ENCODE data around the gene ATP8A2. TPM values are rescaled to one million over a fixed set of nuclear protein-coding genes. Genes with fewer than 3 reads are reported as not detected.
"Not testable (repeated sequence)": the region's sequence is repeated elsewhere in the genome, so short reads cannot be mapped to it uniquely, and the experiment has no call there.

Gene ATP8A2
- total RNA-seq, 1 donor from 2014 or later, result 0.16 TPM

DNA sequence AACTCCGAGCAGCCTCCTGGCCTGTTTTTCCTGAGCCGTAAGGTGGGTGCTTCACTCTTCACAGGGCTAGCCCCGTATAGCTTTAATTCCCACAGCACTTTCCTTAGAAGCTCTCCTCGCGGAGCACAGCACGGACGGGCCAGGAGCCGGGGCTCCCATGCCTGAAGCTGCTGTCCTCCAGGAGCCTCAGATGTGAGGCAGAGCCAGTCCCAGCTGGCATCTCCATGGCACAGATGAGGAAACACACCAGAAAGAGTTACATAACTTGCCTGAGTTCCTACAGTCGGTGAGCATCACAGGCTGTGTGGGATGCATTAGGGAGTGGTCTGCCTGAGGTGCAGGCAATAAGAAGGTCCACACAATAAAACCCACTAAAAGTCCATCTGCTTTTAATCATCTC is 118.5 kb downstream of the ATP8A2 start:
- Mint-ChIP-seq H3K27ac (no peak overlapping the region), H3K4me1 (ENCODE audit: low read depth) (no peaks in the 10 kb centered on the region), H3K9me3 (no peaks in the 10 kb centered on the region), H3K27me3 (ENCODE audit: low read depth) (peaks cover 2% of the 10 kb centered on the region), H3K36me3 (ENCODE audit: low read depth) (no peaks in the 10 kb centered on the region), H3K4me3 (ENCODE audit: low read depth) (no peak overlapping the region)
- no peak for DNase-seq (ENCODE audit: low spot score)
- intact Hi-C loops (cut with micrococcal nuclease), result no loop called here

DNA sequence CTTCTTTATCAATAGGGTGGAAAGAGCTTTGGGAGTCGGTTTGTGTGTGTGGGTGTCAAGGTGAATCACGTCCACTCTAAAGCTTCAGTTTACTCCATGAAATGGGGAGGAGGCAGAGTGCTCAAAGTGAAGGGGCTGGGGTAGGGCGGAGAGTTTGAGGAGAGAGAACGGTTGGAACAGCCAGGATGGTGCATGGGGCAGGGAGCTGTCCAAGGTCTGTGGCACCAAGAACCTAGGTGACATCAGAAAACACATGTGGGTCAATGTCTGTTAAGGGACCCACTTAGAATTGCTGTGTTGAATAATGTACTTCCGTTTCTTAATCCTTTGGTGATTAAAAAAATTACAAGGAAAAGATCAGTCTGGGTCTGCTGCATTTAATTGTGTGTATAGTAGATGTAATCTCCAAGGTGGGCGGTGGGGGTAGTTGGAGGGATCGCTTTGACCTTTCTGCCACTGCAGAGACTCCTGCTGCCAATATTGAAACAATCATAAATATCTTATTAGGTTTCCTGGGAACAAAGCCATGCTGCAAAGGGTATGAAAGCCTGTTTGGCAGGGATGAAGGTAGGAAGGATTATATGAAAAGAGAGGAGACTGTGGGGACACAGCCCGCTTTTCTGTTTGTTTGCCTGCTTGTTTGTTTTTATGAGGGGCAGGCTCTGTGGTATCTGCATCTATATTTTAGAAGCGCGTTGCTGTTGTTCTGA is 122.3 kb downstream of the ATP8A2 start:
- H3K36me3 Mint-ChIP-seq (ENCODE audit: low read depth), result no peaks in the 10 kb centered on the region
- no peaks in the 10 kb centered on the region for H3K4me1 Mint-ChIP-seq (ENCODE audit: low read depth)
- no peak overlapping the region for H3K4me3 Mint-ChIP-seq (ENCODE audit: low read depth)
- H3K27ac Mint-ChIP-seq, result no peak overlapping the region
- H3K9me3 Mint-ChIP-seq, result no peaks in the 10 kb centered on the region
- DNase-seq (ENCODE audit: low spot score), result no peak
- no peaks in the 10 kb centered on the region for H3K27me3 Mint-ChIP-seq (ENCODE audit: low read depth)
- intact Hi-C loops (cut with micrococcal nuclease), result no loop called here

DNA sequence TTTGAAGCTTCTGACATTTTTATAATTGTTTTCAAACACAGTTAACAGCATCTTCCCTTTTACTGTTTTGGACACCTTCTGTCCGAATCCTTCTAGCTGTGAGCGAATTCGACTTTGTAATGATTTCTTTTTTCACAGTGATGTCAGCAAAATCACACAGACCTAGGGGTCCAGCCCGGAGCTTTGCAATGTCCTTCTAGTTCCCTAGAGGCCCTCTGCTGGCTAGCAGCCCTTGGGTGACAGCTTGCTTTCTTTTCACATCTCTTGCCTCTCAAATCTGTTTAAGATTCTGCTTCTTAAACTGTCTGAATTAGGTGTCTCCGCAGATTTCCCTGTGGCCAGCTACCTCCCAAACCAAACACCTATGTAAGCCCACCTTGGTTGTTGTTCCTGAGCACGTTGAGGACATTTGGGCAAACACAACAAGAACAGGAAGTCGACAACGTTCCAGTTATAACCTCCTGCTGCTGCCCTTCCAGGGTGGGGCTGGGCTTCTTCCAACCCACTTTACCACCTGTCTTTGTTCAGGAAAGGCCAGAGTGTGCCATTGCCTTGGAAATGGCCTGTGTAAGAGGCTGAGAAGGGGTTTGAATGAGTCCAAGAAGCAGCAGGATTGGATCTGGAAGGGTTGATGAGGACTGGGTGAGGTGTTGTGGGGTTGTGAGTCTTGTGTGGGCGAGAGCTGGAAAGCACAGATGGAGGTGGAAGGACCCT is 123.1 kb downstream of the ATP8A2 start:
- no peaks in the 10 kb centered on the region for H3K4me1 Mint-ChIP-seq (ENCODE audit: low read depth)
- no peak overlapping the region for H3K4me3 Mint-ChIP-seq (ENCODE audit: low read depth)
- no peaks in the 10 kb centered on the region for H3K9me3 Mint-ChIP-seq
- H3K27me3 Mint-ChIP-seq (ENCODE audit: low read depth), result no peaks in the 10 kb centered on the region
- no peak for DNase-seq (ENCODE audit: low spot score)
- no peaks in the 10 kb centered on the region for H3K36me3 Mint-ChIP-seq (ENCODE audit: low read depth)
- H3K27ac Mint-ChIP-seq, result no peak overlapping the region
- intact Hi-C loops (cut with micrococcal nuclease), result no loop called here

DNA sequence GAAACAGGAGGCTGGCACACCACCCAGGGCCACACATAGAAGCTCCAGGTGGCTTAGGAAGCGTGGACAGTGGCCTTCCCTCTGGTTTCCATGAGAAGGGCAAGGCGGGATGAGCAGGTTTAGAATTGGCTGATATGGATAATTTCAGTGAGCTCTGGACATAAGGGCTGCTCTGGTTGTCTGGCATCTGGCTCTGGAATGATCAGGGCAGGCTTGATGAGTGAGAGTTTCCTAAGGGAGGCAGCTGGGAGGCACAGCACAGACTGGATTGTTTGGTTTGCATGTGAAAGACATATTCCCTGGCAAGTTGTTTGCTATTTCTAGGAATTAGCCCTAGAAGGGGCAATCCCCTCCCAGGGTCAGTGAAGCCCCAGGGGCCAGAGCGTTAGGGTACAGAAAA is 129.5 kb downstream of the ATP8A2 start:
- no peak overlapping the region for H3K27ac Mint-ChIP-seq
- H3K36me3 Mint-ChIP-seq (ENCODE audit: low read depth), result no peaks in the 10 kb centered on the region
- no peaks in the 10 kb centered on the region for H3K4me1 Mint-ChIP-seq (ENCODE audit: low read depth)
- no peaks in the 10 kb centered on the region for H3K27me3 Mint-ChIP-seq (ENCODE audit: low read depth)
- H3K9me3 Mint-ChIP-seq, result no peaks in the 10 kb centered on the region
- intact Hi-C loops (cut with micrococcal nuclease), result no loop called here
- DNase-seq (ENCODE audit: low spot score), result no peak
- H3K4me3 Mint-ChIP-seq (ENCODE audit: low read depth), result no peak overlapping the region

DNA sequence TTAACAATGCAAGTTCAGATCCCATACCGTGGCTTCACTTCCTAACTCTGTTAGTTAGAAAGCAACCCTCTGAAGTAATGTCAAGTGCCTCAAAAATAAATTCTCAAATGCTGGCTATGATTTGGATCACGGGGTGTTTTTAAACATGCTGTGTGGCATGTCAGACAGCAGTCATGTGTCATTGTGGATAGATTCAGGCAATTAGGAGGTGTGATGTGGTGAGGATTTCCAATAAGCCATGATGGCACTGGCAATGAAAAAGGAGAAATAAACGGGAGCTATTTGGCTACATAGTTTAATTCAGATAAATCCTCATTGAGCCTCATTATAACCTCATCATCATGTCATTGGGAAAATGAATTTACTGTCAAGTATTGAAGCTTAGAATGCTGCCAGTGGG is 130.3 kb downstream of the ATP8A2 start:
- Mint-ChIP-seq H3K27me3 (ENCODE audit: low read depth) (peaks cover 2% of the 10 kb centered on the region), H3K4me1 (ENCODE audit: low read depth) (no peaks in the 10 kb centered on the region), H3K36me3 (ENCODE audit: low read depth) (no peaks in the 10 kb centered on the region), H3K9me3 (no peaks in the 10 kb centered on the region), H3K4me3 (ENCODE audit: low read depth) (no peak overlapping the region), H3K27ac (no peak overlapping the region)
- DNase-seq (ENCODE audit: low spot score), result no peak
- intact Hi-C loops (cut with micrococcal nuclease), result no loop called here

DNA sequence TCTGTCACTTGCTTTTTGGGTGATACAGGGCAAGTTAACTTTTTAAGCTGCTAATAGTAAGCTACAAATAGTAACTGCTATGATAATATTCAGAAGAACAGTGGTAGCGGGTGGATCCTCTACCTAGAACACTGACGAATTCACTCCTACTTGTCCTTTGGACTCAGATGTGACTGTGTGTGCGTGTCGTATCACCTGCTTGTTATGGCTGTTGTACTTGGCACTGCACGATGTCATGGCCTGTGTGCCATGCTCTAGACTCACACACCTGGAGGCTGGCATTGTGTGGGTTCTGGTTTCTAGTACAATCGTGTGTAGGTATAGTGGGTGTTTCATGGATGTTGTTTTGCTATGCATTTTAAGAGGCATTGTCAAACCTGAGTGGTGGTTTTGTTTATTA is 130.8 kb downstream of the ATP8A2 start:
- DNase-seq (ENCODE audit: low spot score), result no peak
- H3K36me3 Mint-ChIP-seq (ENCODE audit: low read depth), result no peaks in the 10 kb centered on the region
- H3K4me1 Mint-ChIP-seq (ENCODE audit: low read depth), result no peaks in the 10 kb centered on the region
- peaks cover 2% of the 10 kb centered on the region for H3K27me3 Mint-ChIP-seq (ENCODE audit: low read depth)
- H3K27ac Mint-ChIP-seq, result no peak overlapping the region
- intact Hi-C loops (cut with micrococcal nuclease), result no loop called here
- H3K4me3 Mint-ChIP-seq (ENCODE audit: low read depth), result no peak overlapping the region
- no peaks in the 10 kb centered on the region for H3K9me3 Mint-ChIP-seq

DNA sequence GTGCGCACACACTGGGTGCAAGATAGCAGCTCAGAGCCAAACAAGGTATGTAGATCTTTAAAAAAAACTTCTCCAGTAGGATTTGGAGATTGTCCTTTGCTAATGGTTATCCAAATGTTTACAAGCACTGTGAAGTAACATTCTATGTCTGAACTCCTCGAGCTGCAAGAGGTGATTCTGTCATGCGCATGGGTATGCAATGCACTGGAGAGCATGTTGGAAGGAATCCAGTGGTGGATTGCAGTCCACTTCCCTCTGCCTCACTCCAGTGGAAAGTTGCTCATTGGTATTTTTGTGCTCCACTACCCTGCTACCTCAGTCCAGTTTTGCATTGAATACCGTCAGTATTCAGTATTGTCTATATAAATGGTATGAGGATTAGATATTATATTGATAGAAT is 132.1 kb downstream of the ATP8A2 start:
- Mint-ChIP-seq H3K27me3 (ENCODE audit: low read depth) (peaks cover 2% of the 10 kb centered on the region), H3K4me3 (ENCODE audit: low read depth) (no peak overlapping the region), H3K36me3 (ENCODE audit: low read depth) (no peaks in the 10 kb centered on the region), H3K4me1 (ENCODE audit: low read depth) (no peaks in the 10 kb centered on the region), H3K9me3 (no peaks in the 10 kb centered on the region), H3K27ac (no peak overlapping the region)
- intact Hi-C loops (cut with micrococcal nuclease), result no loop called here
- DNase-seq (ENCODE audit: low spot score), result no peak

DNA sequence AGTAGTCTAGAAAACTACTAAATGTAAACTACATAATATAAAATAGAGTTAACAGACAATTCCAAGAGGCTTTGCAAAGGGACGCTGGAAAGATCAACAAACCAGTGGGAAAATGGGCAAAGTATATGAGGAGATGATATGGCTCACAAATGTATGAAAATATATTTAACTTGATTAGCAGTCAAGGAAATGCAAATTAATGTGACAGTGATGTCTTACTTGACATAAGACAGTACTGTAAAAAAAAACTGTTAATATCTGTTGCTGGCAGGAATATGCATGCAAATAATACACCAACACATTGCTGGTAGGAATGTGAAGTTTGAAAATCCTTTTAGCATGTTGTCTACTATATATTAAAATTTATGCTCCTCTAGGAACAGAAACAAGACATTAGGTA is 136.1 kb downstream of the ATP8A2 start:
- Mint-ChIP-seq H3K27me3 (ENCODE audit: low read depth) (peaks cover 2% of the 10 kb centered on the region), H3K4me1 (ENCODE audit: low read depth) (no peaks in the 10 kb centered on the region), H3K9me3 (peaks cover 7% of the 10 kb centered on the region), H3K4me3 (ENCODE audit: low read depth) (no peak overlapping the region), H3K27ac (no peak overlapping the region), H3K36me3 (ENCODE audit: low read depth) (no peaks in the 10 kb centered on the region)
- intact Hi-C loops (cut with micrococcal nuclease), result no loop called here
- no peak for DNase-seq (ENCODE audit: low spot score)

DNA sequence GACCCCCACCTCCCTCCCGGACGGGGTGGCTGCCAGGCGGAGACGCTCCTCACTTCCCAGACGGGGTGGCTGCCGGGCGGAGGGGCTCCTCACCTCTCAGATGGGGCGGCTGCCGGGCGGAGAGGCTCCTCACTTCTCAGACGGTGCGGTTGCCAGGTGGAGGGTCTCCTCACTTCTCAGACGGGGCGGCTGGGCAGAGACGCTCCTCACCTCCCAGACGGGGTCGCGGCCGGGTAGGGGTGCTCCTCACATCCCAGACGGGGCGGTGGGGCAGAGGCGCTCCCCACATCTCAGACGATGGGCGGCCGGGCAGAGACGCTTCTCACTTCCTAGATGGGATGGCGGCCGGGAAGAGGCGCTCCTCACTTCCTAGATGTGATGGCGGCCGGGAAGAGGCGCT is 141.3 kb downstream of the ATP8A2 start:
- peaks cover 10% of the 10 kb centered on the region for H3K9me3 Mint-ChIP-seq
- intact Hi-C loops (cut with micrococcal nuclease); H3K27ac Mint-ChIP-seq; DNase-seq (ENCODE audit: low spot score); H3K27me3 Mint-ChIP-seq (ENCODE audit: low read depth); H3K36me3 Mint-ChIP-seq (ENCODE audit: low read depth); H3K4me1 Mint-ChIP-seq (ENCODE audit: low read depth); H3K4me3 Mint-ChIP-seq (ENCODE audit: low read depth): not testable (repeated sequence)

DNA sequence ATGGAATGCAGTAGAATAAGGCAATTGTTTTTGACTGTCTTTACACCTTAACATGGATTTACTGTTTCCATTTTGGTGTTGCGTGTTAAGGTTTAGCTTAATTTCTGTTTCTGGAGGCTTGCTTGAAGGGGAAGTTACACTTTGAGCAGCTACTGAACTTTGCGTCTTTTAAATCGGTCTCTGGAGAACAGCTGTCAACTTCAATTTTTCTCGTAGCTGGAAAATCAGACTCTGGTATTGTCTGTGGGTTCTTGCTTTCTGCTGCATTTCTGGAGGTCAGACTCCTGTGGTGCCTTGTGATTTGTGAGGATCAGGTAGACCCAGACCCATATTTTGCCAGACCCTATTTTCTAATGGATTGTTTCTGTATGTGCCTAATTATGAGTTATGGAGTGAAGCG is 146.7 kb downstream of the ATP8A2 start:
- Mint-ChIP-seq H3K4me1 (ENCODE audit: low read depth) (no peaks in the 10 kb centered on the region), H3K36me3 (ENCODE audit: low read depth) (no peaks in the 10 kb centered on the region)

DNA sequence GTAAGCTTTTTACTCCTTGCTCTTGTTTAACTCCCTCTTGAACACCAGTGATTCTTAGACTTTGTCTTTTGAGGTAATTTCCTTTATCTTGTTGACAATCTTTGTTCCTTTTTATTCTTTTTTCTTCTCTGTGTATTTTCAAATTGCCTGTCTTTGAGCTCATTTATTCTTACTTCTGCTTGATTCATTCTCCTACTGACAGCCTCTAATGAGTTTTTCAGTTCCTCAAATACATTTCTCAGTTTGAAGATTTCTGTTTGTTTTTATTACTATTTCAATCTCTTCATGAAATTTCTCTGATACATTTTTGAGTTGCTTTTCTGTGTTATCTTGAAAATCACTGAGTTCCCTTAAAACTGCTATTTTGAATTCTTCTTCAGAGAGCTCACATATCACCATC is 154.1 kb downstream of the ATP8A2 start:
- Mint-ChIP-seq H3K4me1 (ENCODE audit: low read depth) (no peaks in the 10 kb centered on the region), H3K36me3 (ENCODE audit: low read depth) (no peaks in the 10 kb centered on the region), H3K27ac (no peak overlapping the region), H3K27me3 (ENCODE audit: low read depth) (peaks cover 9% of the 10 kb centered on the region), H3K9me3 (peaks cover 20% of the 10 kb centered on the region), H3K4me3 (ENCODE audit: low read depth) (no peak overlapping the region)
- no peak for DNase-seq (ENCODE audit: low spot score)
- intact Hi-C loops (cut with micrococcal nuclease), result no loop called here

More for the DNA sequence above, 146.7 kb downstream of the ATP8A2 start:
- no peak overlapping the region for H3K27ac Mint-ChIP-seq
- intact Hi-C loops (cut with micrococcal nuclease), result no loop called here
- no peak overlapping the region for H3K4me3 Mint-ChIP-seq (ENCODE audit: low read depth)
- no peak for DNase-seq (ENCODE audit: low spot score)
- peaks cover 4% of the 10 kb centered on the region for H3K9me3 Mint-ChIP-seq
- peaks cover 1% of the 10 kb centered on the region for H3K27me3 Mint-ChIP-seq (ENCODE audit: low read depth)

DNA sequence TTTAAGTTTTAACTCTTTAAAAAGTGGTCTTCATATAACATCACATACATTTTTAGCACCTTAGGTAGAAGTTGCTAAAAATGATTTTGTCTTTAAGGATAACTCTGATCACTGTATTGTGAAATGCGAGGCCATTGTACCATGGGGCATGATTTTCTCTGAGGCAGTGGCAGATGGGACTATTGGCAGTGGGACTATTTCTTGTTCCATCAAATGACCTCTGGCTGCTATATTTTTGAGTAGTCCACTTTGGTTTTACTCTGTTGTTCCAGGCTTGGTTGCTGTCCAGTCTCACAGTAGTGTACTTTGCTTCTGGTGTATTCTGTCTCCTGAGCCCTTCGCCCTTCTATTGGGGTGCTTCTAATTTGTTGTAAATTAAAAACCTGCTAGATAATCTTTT is 156.5 kb downstream of the ATP8A2 start:
- Mint-ChIP-seq H3K27me3 (ENCODE audit: low read depth) (peaks cover 9% of the 10 kb centered on the region), H3K36me3 (ENCODE audit: low read depth) (no peaks in the 10 kb centered on the region), H3K4me3 (ENCODE audit: low read depth) (no peak overlapping the region), H3K27ac (no peak overlapping the region), H3K4me1 (ENCODE audit: low read depth) (no peaks in the 10 kb centered on the region), H3K9me3 (peaks cover 20% of the 10 kb centered on the region)
- DNase-seq (ENCODE audit: low spot score), result no peak
- intact Hi-C loops (cut with micrococcal nuclease), result no loop called here

DNA sequence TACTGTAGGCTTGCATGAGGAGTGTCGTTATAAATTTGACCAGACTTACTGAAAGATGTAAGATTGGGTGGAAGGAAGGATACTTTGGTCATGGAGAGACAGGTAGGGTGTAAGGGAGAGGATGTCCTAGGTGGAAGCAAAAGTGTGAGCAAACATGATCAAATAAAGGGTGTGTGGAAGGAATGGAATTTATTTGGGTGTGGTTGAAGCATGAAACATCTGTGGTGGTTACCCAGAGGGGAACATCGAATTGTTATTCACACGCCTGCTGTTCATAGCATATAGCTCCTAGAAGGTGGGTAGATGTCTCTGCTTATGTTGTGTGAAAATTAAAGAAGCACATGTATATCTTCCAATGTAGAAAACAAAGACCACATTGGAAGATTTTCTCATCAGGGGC is 157.7 kb downstream of the ATP8A2 start:
- H3K27me3 Mint-ChIP-seq (ENCODE audit: low read depth), result peaks cover 6% of the 10 kb centered on the region
- intact Hi-C loops (cut with micrococcal nuclease), result no loop called here
- DNase-seq (ENCODE audit: low spot score), result no peak
- no peak overlapping the region for H3K27ac Mint-ChIP-seq
- no peaks in the 10 kb centered on the region for H3K36me3 Mint-ChIP-seq (ENCODE audit: low read depth)
- H3K9me3 Mint-ChIP-seq, result peaks cover 16% of the 10 kb centered on the region
- H3K4me1 Mint-ChIP-seq (ENCODE audit: low read depth), result no peaks in the 10 kb centered on the region
- H3K4me3 Mint-ChIP-seq (ENCODE audit: low read depth), result no peak overlapping the region
